CD4-positive, alpha-beta T cell (primary cell): ENCODE measurements around the gene OLAH. TPM values are rescaled to one million over a fixed set of nuclear protein-coding genes. Genes with fewer than 3 reads are reported as not detected.

Source experiments
- ATAC-seq: fragments of 200-7000 bp; cut with Tn5 transposase; one replicate; pipeline ENCODE4 v1.10.0; 2022; ENCODE audit warnings: mild to moderate bottlenecking; ENCODE audit not compliant: poor library complexity
- CTCF ChIA-PET: fragments of 350-600 bp; sonication (Branson Sonifier 250); formaldehyde crosslinking; loops from one replicate; lab custom pipeline; 2021; ENCODE audit warnings: antibody characterized with exemption, inconsistent platforms; lab: Charles Lee
- POLR2A ChIA-PET: fragments of 350-600 bp; sonication (Branson Sonifier 250); formaldehyde crosslinking; loops from one replicate; lab custom pipeline; 2021; ENCODE audit warnings: antibody characterized with exemption, inconsistent platforms; lab: Charles Lee
- DNase-seq, 14 experiments: peaks; one replicate each; pipeline ENCODE4 v3.0.0-alpha.2; 2013 to 2020; ENCODE audit warnings: mixed read lengths in 2 of 14
- H3K27ac ChIP-seq, 2 donors: one replicate each; pipeline versions ENCODE4 v1.5.1 to v1.7.0; 2013; ENCODE audit warnings: low read length in 2 of 2, low read depth in 1 of 2, mild to moderate bottlenecking in 1 of 2
- H3K27me3 ChIP-seq, 2 experiments: 1 replicate in 1 of 2; 2 replicates in 1 of 2; pipeline versions ENCODE4 v1.6.1 to v1.7.0; 2013; ENCODE audit warnings: low read length in 2 of 2, control low read depth in 1 of 2, mild to moderate bottlenecking in 1 of 2, moderate library complexity in 1 of 2; ENCODE audit not compliant: insufficient read depth in 2 of 2, control insufficient read depth in 1 of 2
- H3K36me3 ChIP-seq: one replicate; pipeline ENCODE4 v1.6.1; 2013; ENCODE audit warnings: low read length, control low read depth; ENCODE audit not compliant: insufficient read depth
- H3K4me1 ChIP-seq: one replicate; pipeline ENCODE4 v1.6.1; 2013; ENCODE audit warnings: low read length, control low read depth; ENCODE audit not compliant: insufficient read depth
- H3K4me3 ChIP-seq: one replicate; pipeline ENCODE4 v1.5.1; 2013; ENCODE audit warnings: mild to moderate bottlenecking, low read length, moderate library complexity
- H3K9me3 ChIP-seq, 2 experiments: 1 replicate in 1 of 2; 2 replicates in 1 of 2; pipeline versions ENCODE4 v1.6.1 to v1.7.0; 2013; ENCODE audit warnings: low read length in 2 of 2, mild to moderate bottlenecking in 2 of 2, control low read depth in 1 of 2, moderate library complexity in 1 of 2; ENCODE audit not compliant: control insufficient read depth in 1 of 2, insufficient read depth in 1 of 2
- H3K27ac Mint-ChIP-seq: one replicate; pipeline ENCODE4 v1.8.0; 2020; ENCODE audit warnings: mixed read lengths
- H3K27me3 Mint-ChIP-seq: one replicate; pipeline ENCODE4 v1.8.0; 2021; ENCODE audit warnings: mixed read lengths
- H3K36me3 Mint-ChIP-seq: one replicate; pipeline ENCODE4 v1.8.0; 2021; ENCODE audit warnings: low read depth, mixed read lengths
- H3K4me1 Mint-ChIP-seq: one replicate; pipeline ENCODE4 v1.8.0; 2021; ENCODE audit warnings: low read depth, mixed read lengths
- H3K4me3 Mint-ChIP-seq: one replicate; pipeline ENCODE4 v1.8.0; 2020; ENCODE audit warnings: mild to moderate bottlenecking, mixed read lengths
- H3K9me3 Mint-ChIP-seq: one replicate; pipeline ENCODE4 v1.8.0; 2020; ENCODE audit warnings: mixed read lengths
- intact Hi-C, 2 experiments: fragments of 100-400 bp; cut with DNase I in 1 of 2; cut with micrococcal nuclease in 1 of 2; formaldehyde crosslinking; loops; one replicate each; pipeline versions ENCODE4 v1.15.1 to v1.9.0; 2023 to 2025; cut with DNase I, micrococcal nuclease
- total RNA-seq, 174 experiments: library from RNA in 2 of 174; stranded (reverse) in 2 of 174; gene quantifications; one replicate each; pipeline ENCODE4 v1.2.3 and lab custom pipeline; 2021 to 2026
- TF ChIP-seq, protein P1 (sequence below): fragments of 200-600 bp; IDR thresholded peaks from one replicate; pipeline ENCODE4 v1.8.0; 2022; ENCODE audit warnings: antibody characterized with exemption, mild to moderate bottlenecking

The OLAH gene
- total RNA-seq, 2 experiments from 2014 or later = 0.22 to 0.34 TPM

DNA sequence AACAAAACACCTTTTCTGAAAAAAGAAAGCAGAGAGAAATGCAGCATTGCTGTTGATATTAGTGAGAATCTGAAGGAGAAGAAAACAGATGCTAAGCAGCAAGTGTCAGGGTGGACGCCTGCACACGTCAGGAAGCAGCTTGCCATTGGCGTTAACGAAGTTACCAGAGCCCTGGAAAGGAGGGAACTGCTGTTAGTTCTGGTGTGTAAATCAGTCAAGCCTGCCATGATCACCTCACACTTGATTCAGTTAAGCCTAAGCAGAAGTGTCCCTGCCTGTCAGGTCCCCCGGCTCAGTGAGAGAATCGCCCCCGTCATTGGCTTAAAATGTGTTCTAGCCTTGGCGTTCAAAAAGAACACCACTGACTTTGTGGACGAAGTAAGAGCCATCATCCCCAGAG, 59.8 kb downstream of the OLAH start:
- no peak overlapping the region for H3K27ac ChIP-seq
- ChIA-PET POLR2A (no interaction called here), CTCF (no interaction called here)
- H3K9me3 Mint-ChIP-seq = no peaks in the 10 kb centered on the region
- H3K36me3 Mint-ChIP-seq = peaks cover 79% of the 10 kb centered on the region
- ATAC-seq = no peak
- no peak for DNase-seq
- peaks cover 27% of the 10 kb centered on the region for H3K4me1 Mint-ChIP-seq
- H3K4me1 ChIP-seq = peaks cover 29% of the 10 kb centered on the region
- intact Hi-C loops = loop anchor here (10.0 kb wide), 2 partner anchors 271 to 609 kb away; partner anchors contain the start of gene FAM171A1 (in 1 of the 2)
- H3K27ac Mint-ChIP-seq = no peak overlapping the region
- H3K4me3 Mint-ChIP-seq = no peak overlapping the region
- no peaks in the 10 kb centered on the region for H3K27me3 ChIP-seq
- TF ChIP-seq, protein P1, sequence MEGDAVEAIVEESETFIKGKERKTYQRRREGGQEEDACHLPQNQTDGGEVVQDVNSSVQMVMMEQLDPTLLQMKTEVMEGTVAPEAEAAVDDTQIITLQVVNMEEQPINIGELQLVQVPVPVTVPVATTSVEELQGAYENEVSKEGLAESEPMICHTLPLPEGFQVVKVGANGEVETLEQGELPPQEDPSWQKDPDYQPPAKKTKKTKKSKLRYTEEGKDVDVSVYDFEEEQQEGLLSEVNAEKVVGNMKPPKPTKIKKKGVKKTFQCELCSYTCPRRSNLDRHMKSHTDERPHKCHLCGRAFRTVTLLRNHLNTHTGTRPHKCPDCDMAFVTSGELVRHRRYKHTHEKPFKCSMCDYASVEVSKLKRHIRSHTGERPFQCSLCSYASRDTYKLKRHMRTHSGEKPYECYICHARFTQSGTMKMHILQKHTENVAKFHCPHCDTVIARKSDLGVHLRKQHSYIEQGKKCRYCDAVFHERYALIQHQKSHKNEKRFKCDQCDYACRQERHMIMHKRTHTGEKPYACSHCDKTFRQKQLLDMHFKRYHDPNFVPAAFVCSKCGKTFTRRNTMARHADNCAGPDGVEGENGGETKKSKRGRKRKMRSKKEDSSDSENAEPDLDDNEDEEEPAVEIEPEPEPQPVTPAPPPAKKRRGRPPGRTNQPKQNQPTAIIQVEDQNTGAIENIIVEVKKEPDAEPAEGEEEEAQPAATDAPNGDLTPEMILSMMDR = no peak
- H3K27me3 Mint-ChIP-seq = no peaks in the 10 kb centered on the region
- peaks cover 64% of the 10 kb centered on the region for H3K36me3 ChIP-seq
- no peak overlapping the region for H3K4me3 ChIP-seq
- H3K9me3 ChIP-seq = no peaks in the 10 kb centered on the region

DNA sequence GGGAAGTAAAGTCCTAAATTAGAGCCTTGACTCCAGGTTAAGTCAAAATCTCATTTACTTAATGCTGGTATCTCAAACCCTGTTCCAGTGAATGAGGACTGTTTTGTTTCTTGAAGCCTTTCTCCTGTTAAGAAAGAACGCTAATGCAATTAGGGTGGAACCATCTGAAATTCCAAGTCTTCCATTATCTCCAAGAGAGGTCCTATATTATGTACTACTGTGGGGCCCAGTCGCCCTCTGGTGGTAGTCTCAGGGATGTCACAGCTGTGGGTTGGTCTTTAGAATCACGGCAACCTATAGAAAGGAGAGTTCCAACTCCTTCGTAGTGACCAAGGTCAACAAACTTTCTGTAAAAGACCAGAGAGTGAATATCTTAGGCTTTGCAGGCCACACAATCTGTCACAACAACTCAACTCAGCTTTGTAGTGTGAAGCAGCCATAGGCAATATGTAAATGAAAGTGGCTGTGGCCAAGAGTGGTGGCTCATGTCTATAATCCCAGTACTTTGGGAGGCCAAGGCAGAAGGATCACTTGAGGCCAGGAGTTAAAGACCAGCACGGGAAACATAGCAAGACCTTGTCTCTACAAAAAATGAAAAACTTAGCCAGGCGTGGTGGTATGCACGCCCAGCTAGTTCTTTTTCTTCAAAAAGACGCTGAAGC, 62.7 kb downstream of the OLAH start:
- peaks cover 67% of the 10 kb centered on the region for H3K36me3 ChIP-seq
- H3K4me1 Mint-ChIP-seq = peaks cover 8% of the 10 kb centered on the region
- H3K4me3 Mint-ChIP-seq = no peak overlapping the region
- peak overlapping the region; percentile 63 for H3K27ac Mint-ChIP-seq
- no peak overlapping the region for H3K27ac ChIP-seq
- no peaks in the 10 kb centered on the region for H3K9me3 Mint-ChIP-seq
- H3K9me3 ChIP-seq = no peaks in the 10 kb centered on the region
- ChIA-PET CTCF (interaction anchor here (0.6 to 1.3 kb wide), 10 partner anchors 9 to 158 kb away, joined by 3 to 5 read pairs (median 3); partner anchors contain the start of genes NMT2 and RPP38), POLR2A (interaction anchor here (0.7 to 1.2 kb wide), 4 partner anchors 9 to 120 kb away, joined by 3 to 6 read pairs (median 4); partner anchors contain the start of genes NMT2 and RPP38)
- DNase-seq (peak; percentile 43 to 83 (median 59)), ATAC-seq (peak; percentile 96)
- H3K4me3 ChIP-seq = no peak overlapping the region
- TF ChIP-seq, protein P1 = peak; percentile 94
- no peaks in the 10 kb centered on the region for H3K27me3 Mint-ChIP-seq
- H3K4me1 ChIP-seq = peaks cover 6% of the 10 kb centered on the region
- intact Hi-C loops = loop anchor here (1.0 to 10.0 kb wide), 9 partner anchors 56 to 910 kb away; partner anchors contain the start of gene FAM171A1 (in 2 of the 2)
- H3K36me3 Mint-ChIP-seq = peaks cover 79% of the 10 kb centered on the region
- no peaks in the 10 kb centered on the region for H3K27me3 ChIP-seq

DNA sequence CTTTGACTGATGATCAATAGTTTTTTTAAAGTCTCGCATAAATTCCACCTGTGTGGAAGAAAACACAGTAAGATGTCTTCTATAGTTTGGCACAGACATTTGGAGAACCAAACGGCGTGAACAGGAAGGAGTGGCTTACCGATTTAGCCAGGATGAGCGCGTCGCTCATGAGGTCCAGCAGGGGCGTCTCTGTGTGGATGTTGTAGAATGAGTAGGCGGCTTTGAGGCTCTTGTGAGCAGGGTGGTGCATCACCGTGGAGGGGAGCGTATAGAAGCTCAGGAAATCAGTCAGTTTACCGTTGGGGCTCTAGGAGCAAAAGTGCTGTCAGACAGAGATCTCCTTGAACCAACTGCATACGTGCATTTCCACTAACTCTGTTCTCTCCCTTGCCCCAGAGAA, 68.9 kb downstream of the OLAH start:
- CTCF ChIA-PET = no interaction called here
- TF ChIP-seq, protein P1 = no peak
- no peak overlapping the region for H3K4me3 Mint-ChIP-seq

More for the DNA sequence above, 68.9 kb downstream of the OLAH start:
- H3K4me3 ChIP-seq = no peak overlapping the region
- no peak overlapping the region for H3K27ac ChIP-seq
- intact Hi-C loops = no loop called here
- H3K4me1 Mint-ChIP-seq = peaks cover 9% of the 10 kb centered on the region
- peak; percentile 73 for ATAC-seq
- H3K36me3 Mint-ChIP-seq = peaks cover 44% of the 10 kb centered on the region
- no peak for DNase-seq
- POLR2A ChIA-PET = no interaction called here
- no peaks in the 10 kb centered on the region for H3K4me1 ChIP-seq
- no peaks in the 10 kb centered on the region for H3K27me3 ChIP-seq
- H3K9me3 ChIP-seq = no peaks in the 10 kb centered on the region
- peak overlapping the region; percentile 75 for H3K27ac Mint-ChIP-seq
- H3K9me3 Mint-ChIP-seq = no peaks in the 10 kb centered on the region
- peaks cover 72% of the 10 kb centered on the region for H3K36me3 ChIP-seq
- no peaks in the 10 kb centered on the region for H3K27me3 Mint-ChIP-seq
